ENCODE measurements around the gene ATXN1.

DNA sequence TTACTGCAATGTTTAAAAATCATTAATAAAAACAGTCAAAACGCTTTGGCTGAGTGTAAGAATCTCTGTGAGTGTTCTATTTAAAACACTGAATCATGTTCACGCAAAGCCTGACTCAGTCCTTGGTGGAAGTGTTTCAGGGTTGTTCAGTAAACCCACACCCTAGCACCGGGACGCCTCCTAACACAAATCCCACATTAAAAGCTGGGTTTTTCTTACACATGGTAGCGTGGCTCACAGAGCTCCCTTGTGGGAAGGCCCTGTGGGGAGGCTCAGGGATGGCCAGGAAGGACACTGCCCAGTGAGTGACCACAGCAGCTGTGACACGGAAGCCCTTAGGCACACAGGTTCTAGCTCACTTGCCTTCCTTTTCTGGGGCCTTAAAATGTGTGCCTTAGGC lies 442.7 kb downstream of the ATXN1 start:
- TF ChIP-seq CTCF (conservative IDR thresholded peaks at IDR 0.05; ENCODE audit: low read depth, low read length): no peak
- TF ChIP-seq EZH2 (IDR thresholded peaks at IDR 0.05; ENCODE audit: low read length, unreplicated experiment): no peak

Measured in PC-3 (cell line).